Activated B cell treated with CpG ODN at 0.5 μM for 24 hours (primary cell): Measurements from ENCODE around the gene LEP. TPM values are rescaled to one million over a fixed set of nuclear protein-coding genes. Genes with fewer than 3 reads are reported as not detected.

Experiments
- ATAC-seq: fragments of 200-7000 bp; cut with Tn5 transposase; one replicate; pipeline ENCODE4 v1.10.0; 2021; ENCODE audit warnings: low read depth, mild to moderate bottlenecking, moderate library complexity
- CTCF ChIA-PET: fragments of 350-600 bp; sonication (Branson Sonifier 250); formaldehyde crosslinking; loops from one replicate; lab custom pipeline; 2021; ENCODE audit warnings: antibody characterized with exemption; lab: Charles Lee
- POLR2A ChIA-PET: fragments of 350-600 bp; sonication (Branson Sonifier 250); formaldehyde crosslinking; loops from one replicate; lab custom pipeline; 2021; ENCODE audit warnings: antibody characterized with exemption; lab: Charles Lee
- DNase-seq: peaks from one replicate; pipeline ENCODE4 v3.0.0; 2022
- H3K27ac Mint-ChIP-seq: one replicate; pipeline ENCODE4 v1.8.0; 2020; ENCODE audit warnings: mixed read lengths
- H3K27me3 Mint-ChIP-seq: one replicate; pipeline ENCODE4 v1.8.0; 2021; ENCODE audit warnings: mixed read lengths
- H3K36me3 Mint-ChIP-seq: one replicate; pipeline ENCODE4 v1.8.0; 2021; ENCODE audit warnings: low read depth, mixed read lengths
- H3K4me1 Mint-ChIP-seq: one replicate; pipeline ENCODE4 v1.8.0; 2021; ENCODE audit warnings: mixed read lengths
- H3K4me3 Mint-ChIP-seq: one replicate; pipeline ENCODE4 v1.8.0; 2020; ENCODE audit warnings: mild to moderate bottlenecking, mixed read lengths
- H3K9me3 Mint-ChIP-seq: one replicate; pipeline ENCODE4 v1.8.0; 2020; ENCODE audit warnings: mixed read lengths
- intact Hi-C: fragments of 100-400 bp; cut with micrococcal nuclease; formaldehyde crosslinking; loops from one replicate; pipeline ENCODE4 v1.15.1; 2024
- total RNA-seq: library from RNA; stranded (reverse); gene quantifications from 2 replicates; pipeline ENCODE4 v1.2.3, GENCODE V29; 2022
- TF ChIP-seq, protein P1 (sequence below): fragments of 200-600 bp; IDR thresholded peaks from one replicate; pipeline ENCODE4 v1.8.0; 2022; ENCODE audit warnings: antibody characterized with exemption, mild to moderate bottlenecking

Gene LEP
- total RNA-seq, 1 donor from 2014 or later = not detected

DNA sequence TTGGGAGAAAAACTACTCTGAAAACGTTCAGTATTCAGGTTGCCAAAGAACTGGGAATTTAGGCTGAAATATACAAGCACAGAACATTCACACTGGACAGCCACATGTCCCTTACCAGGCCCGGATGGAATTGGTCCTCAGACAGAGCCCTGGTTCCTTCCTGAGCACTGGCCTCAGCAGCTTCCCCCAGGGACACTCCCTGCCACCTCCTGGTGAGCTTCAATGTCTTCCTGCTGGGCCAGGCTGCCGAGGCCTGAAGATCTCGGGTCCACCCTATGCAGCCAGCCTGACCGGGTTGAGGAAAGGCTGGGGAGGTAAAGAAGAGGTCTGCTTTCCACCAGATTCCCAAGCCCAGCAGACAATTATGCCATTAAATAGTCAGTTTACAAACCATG, 24.8 kb downstream of the LEP start:
- intact Hi-C loops = no loop called here
- no peak overlapping the region for H3K27ac Mint-ChIP-seq
- CTCF ChIA-PET = no interaction called here
- H3K4me1 Mint-ChIP-seq = no peaks in the 10 kb centered on the region
- H3K27me3 Mint-ChIP-seq = peaks cover 39% of the 10 kb centered on the region
- H3K4me3 Mint-ChIP-seq = no peak overlapping the region
- no peak for DNase-seq
- POLR2A ChIA-PET = no interaction called here
- TF ChIP-seq, protein P1, sequence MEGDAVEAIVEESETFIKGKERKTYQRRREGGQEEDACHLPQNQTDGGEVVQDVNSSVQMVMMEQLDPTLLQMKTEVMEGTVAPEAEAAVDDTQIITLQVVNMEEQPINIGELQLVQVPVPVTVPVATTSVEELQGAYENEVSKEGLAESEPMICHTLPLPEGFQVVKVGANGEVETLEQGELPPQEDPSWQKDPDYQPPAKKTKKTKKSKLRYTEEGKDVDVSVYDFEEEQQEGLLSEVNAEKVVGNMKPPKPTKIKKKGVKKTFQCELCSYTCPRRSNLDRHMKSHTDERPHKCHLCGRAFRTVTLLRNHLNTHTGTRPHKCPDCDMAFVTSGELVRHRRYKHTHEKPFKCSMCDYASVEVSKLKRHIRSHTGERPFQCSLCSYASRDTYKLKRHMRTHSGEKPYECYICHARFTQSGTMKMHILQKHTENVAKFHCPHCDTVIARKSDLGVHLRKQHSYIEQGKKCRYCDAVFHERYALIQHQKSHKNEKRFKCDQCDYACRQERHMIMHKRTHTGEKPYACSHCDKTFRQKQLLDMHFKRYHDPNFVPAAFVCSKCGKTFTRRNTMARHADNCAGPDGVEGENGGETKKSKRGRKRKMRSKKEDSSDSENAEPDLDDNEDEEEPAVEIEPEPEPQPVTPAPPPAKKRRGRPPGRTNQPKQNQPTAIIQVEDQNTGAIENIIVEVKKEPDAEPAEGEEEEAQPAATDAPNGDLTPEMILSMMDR = no peak
- H3K9me3 Mint-ChIP-seq = no peaks in the 10 kb centered on the region
- ATAC-seq = no peak
- H3K36me3 Mint-ChIP-seq = no peaks in the 10 kb centered on the region

DNA sequence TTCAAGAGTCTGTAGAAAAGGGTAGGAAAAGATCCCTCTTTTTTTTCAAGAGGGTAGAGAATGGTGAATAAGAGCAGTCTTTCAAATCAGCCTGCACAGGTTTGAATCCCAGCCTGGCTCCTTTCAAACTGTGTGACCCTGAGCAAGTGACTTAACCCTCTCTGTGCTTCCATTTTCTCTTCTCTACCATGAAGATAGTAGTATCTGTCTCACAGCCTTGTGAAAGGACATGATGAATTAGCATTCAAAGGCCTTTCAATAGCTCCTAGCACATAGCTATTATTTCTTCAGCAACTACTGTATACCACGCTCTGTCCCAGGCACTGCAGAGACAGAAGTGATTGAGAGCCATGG, 25.4 kb downstream of the LEP start:
- no peaks in the 10 kb centered on the region for H3K36me3 Mint-ChIP-seq
- intact Hi-C loops = no loop called here
- H3K27ac Mint-ChIP-seq = no peak overlapping the region

DNA sequence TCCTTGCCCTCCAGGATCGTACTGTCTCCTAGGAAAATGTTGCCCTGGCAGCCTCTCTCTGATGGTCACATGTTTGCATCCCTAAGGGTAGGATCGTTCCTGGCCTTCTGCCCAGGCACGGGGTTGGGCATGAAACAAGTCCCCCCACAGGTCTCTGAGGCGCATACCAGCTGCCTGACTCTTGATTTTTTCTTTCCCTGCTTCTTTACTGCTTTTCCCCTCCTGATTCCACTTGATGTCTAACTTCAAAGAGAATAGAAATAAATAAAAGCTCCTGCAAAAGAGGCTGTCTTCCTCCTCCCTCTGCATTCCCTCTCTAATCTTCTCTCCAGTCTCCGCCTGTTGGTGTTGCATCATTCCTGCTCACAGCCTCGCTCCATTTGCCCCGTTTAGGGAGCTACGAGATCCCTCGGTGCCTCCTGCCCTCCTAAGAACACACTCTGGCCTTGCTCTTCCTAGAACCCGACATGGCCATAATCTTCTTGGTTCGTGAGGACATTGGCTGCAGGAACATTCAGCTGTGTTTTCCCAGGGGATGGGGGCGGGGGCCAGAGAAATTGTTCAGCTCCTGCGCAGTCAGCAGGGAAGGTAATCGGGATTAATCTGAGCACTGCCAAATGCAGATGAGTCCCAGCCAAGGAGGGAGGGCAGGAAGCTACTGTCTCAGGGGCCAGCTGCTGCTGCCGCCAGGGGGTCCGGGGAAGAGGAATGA, 26.0 kb downstream of the LEP start:
- H3K36me3 Mint-ChIP-seq = no peaks in the 10 kb centered on the region
- POLR2A ChIA-PET = no interaction called here
- TF ChIP-seq, protein P1 = no peak
- H3K4me3 Mint-ChIP-seq = no peak overlapping the region
- ATAC-seq (no peak), DNase-seq (no peak)
- no peaks in the 10 kb centered on the region for H3K9me3 Mint-ChIP-seq
- H3K27me3 Mint-ChIP-seq = peaks cover 44% of the 10 kb centered on the region
- intact Hi-C loops = no loop called here
- H3K4me1 Mint-ChIP-seq = peaks cover 3% of the 10 kb centered on the region
- H3K27ac Mint-ChIP-seq = no peak overlapping the region
- CTCF ChIA-PET = no interaction called here

More for the DNA sequence above, 25.4 kb downstream of the LEP start:
- TF ChIP-seq, protein P1 = no peak
- ChIA-PET CTCF (no interaction called here), POLR2A (no interaction called here)
- no peaks in the 10 kb centered on the region for H3K9me3 Mint-ChIP-seq
- peaks cover 3% of the 10 kb centered on the region for H3K4me1 Mint-ChIP-seq
- ATAC-seq (no peak), DNase-seq (no peak)
- no peak overlapping the region for H3K4me3 Mint-ChIP-seq
- peaks cover 44% of the 10 kb centered on the region for H3K27me3 Mint-ChIP-seq

DNA sequence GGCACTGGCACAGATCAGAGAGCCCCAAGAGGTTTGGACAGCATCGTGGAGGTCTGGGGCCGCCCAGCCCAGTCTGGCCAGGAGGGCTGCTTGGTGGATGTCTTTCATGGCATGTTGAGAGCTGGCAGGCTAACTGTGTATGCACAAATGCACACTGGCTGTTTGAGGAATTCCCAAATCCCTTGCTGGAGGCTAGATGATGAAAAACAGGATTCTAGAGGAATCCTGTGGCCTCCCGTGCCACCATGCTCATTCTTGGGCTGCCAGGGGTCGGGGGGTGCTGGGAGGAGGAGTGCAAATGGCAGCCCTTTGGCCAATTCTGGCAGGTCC, 26.5 kb downstream of the LEP start:
- POLR2A ChIA-PET = no interaction called here
- CTCF ChIA-PET = no interaction called here
- TF ChIP-seq, protein P1 = no peak
- intact Hi-C loops = no loop called here
- Mint-ChIP-seq H3K27me3 (peaks cover 46% of the 10 kb centered on the region), H3K9me3 (no peaks in the 10 kb centered on the region), H3K36me3 (no peaks in the 10 kb centered on the region), H3K4me1 (peaks cover 3% of the 10 kb centered on the region), H3K27ac (no peak overlapping the region), H3K4me3 (no peak overlapping the region)
- ATAC-seq (no peak), DNase-seq (no peak)

DNA sequence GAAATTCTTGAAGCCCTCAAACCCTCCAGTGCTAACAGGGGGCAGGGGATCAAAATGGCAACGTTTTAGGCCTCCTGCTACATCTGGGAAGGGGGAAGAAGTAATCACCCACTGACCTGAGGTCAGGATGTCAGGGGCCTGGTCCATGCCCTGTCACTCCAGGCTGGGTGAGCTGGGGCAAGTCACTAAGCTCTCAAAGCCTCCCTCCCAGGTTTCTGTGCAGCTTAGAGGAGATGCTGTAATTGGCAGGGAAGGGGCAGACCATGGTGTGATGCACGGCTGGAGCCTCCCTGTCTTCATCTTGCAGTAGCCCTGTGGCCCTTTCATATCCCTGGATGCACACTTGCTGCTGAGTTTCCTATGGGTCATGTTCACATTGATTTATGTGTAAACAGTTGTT, 27.2 kb downstream of the LEP start:
- Mint-ChIP-seq H3K27ac (no peak overlapping the region), H3K27me3 (peaks cover 48% of the 10 kb centered on the region)
- CTCF ChIA-PET = no interaction called here

More for the DNA sequence above, 27.2 kb downstream of the LEP start:
- POLR2A ChIA-PET = no interaction called here
- no peak for DNase-seq
- Mint-ChIP-seq H3K4me1 (peaks cover 3% of the 10 kb centered on the region), H3K9me3 (no peaks in the 10 kb centered on the region), H3K36me3 (no peaks in the 10 kb centered on the region), H3K4me3 (no peak overlapping the region)
- TF ChIP-seq, protein P1 = no peak
- ATAC-seq = no peak
- intact Hi-C loops = no loop called here
